Stimulated activated CD8-positive, alpha-beta memory T cell treated with anti-CD3 and anti-CD28 coated beads, Interleukin-15, amount 100 ng/mL, for 4 hours (primary cell): Measurements from ENCODE around the gene SPINT1.

Experiments used
- DNase-seq, 2 donors: peaks; one replicate each; pipeline ENCODE4 v3.0.0-alpha.2; 2020; ENCODE audit warnings: low read depth in 2 of 2

Gene SPINT1

GRCh38 chr15:40843885-40844695 is at the start of gene SPINT1:
Gene SPINT1 (plus strand): TSS chr15:40844048. CDS start chr15:40844555, 507 bp downstream.
- DNase-seq = peak; percentile 57 to 65

- DNase-seq = no peak
Measured at GRCh38 chr15:40796041-40796440, 47.8 kb upstream of the SPINT1 start.

- no peak for DNase-seq
Measured at GRCh38 chr15:40796512-40796911, 47.3 kb upstream of the SPINT1 start.

- DNase-seq = no peak
Measured at GRCh38 chr15:40799523-40799922, 44.3 kb upstream of the SPINT1 start.

- DNase-seq = no peak
Measured at GRCh38 chr15:40803076-40803475, 40.8 kb upstream of the SPINT1 start.

GRCh38 chr15:40803688-40804087 is 40.2 kb upstream of the SPINT1 start:
- no peak for DNase-seq

- no peak for DNase-seq
Measured at GRCh38 chr15:40806672-40807027, 37.2 kb upstream of the SPINT1 start.

GRCh38 chr15:40807028-40807887 is 36.6 kb upstream of the SPINT1 start, which contains the start of the genes DNAJC17 and ZFYVE19:
Gene DNAJC17 (minus strand): TSS chr15:40807473. CDS start chr15:40807446, 27 bp downstream.
Gene ZFYVE19 (plus strand): TSS chr15:40807089. CDS start chr15:40807590, 501 bp downstream.
- peak; percentile 85 to 93 for DNase-seq

GRCh38 chr15:40807888-40808461 is 35.9 kb upstream of the SPINT1 start:
- DNase-seq = no peak

- DNase-seq = no peak
Measured at GRCh38 chr15:40808861-40809450, 34.9 kb upstream of the SPINT1 start.

- no peak for DNase-seq
Measured at GRCh38 chr15:40812721-40813425, 31.0 kb upstream of the SPINT1 start.

- no peak for DNase-seq
Measured at GRCh38 chr15:40815042-40815698, 28.7 kb upstream of the SPINT1 start.

GRCh38 chr15:40819048-40819447 is 24.8 kb upstream of the SPINT1 start:
- DNase-seq = no peak

- no peak for DNase-seq
Measured at GRCh38 chr15:40821195-40821594, 22.7 kb upstream of the SPINT1 start.

- no peak for DNase-seq
Measured at GRCh38 chr15:40823572-40824343, 20.1 kb upstream of the SPINT1 start.

GRCh38 chr15:40825661-40826422 is 18.0 kb upstream of the SPINT1 start:
- no peak for DNase-seq

GRCh38 chr15:40826423-40827075 is 17.3 kb upstream of the SPINT1 start:
- DNase-seq = no peak

GRCh38 chr15:40828447-40829036 is 15.3 kb upstream of the SPINT1 start, which contains the start of gene PPP1R14D:
Gene PPP1R14D (minus strand): TSS chr15:40828708. CDS start chr15:40828641, 67 bp downstream.
- no peak for DNase-seq
